GM12878 (cell line): ENCODE results near the gene KCNQ1. TPM values are rescaled to one million over a fixed set of nuclear protein-coding genes. Genes with fewer than 3 reads are reported as not detected.

Source experiments
- BRCA1 ChIP-seq: IDR thresholded peaks from 2 replicates; pipeline ENCODE4 v1.6.1; 2011; ENCODE audit warnings: low read depth, low read length, improper control_type of control experiment
- CREB1 ChIP-seq: IDR thresholded peaks from 2 replicates; pipeline ENCODE4 v1.6.1; 2012; ENCODE audit warnings: low read depth, mild to moderate bottlenecking, inconsistent platforms
- E2F8 ChIP-seq: fragments of 450-650 bp; IDR thresholded peaks from 2 replicates; pipeline ENCODE4 v1.6.1; 2018; ENCODE audit warnings: mild to moderate bottlenecking, low read depth, moderate library complexity; ENCODE audit not compliant: partially characterized antibody
- NFXL1 ChIP-seq: fragments of 450-650 bp; IDR thresholded peaks from 2 replicates; pipeline ENCODE4 v1.6.1; 2017; ENCODE audit warnings: antibody characterized with exemption, mild to moderate bottlenecking, borderline replicate concordance
- RAD21 ChIP-seq: IDR thresholded peaks from 2 replicates; pipeline ENCODE4 v1.6.1; 2011; ENCODE audit warnings: mild to moderate bottlenecking, low read depth, low read length, moderate library complexity; ENCODE audit not compliant: insufficient read depth
- RB1 ChIP-seq: fragments of 450-650 bp; formaldehyde crosslinking; IDR thresholded peaks from 2 replicates; pipeline ENCODE4 v1.6.1; 2017; ENCODE audit warnings: mild to moderate bottlenecking, borderline replicate concordance
- RELA ChIP-seq: fragments of 450-650 bp; IDR thresholded peaks from 2 replicates; pipeline ENCODE4 v1.8.0; 2014; ENCODE audit warnings: borderline replicate concordance; ENCODE audit not compliant: partially characterized antibody
- SMARCA5 ChIP-seq: fragments of 450-650 bp; IDR thresholded peaks from 2 replicates; pipeline ENCODE4 v1.6.1; 2017; ENCODE audit warnings: mild to moderate bottlenecking
- SMC3 ChIP-seq: IDR thresholded peaks from 2 replicates; pipeline ENCODE4 v1.6.1; 2011; ENCODE audit warnings: low read length, improper control_type of control experiment, borderline replicate concordance
- polyA plus RNA-seq, 11 experiments: library from polyadenylated mRNA; depleted of rRNA in 4 of 11; unstranded in 6 of 11; stranded (reverse) in 5 of 11; fragments of >200 nt; fragmentation: Nextera tagmentation in 4 of 11; fragmentation: Illumina TruSeq in 1 of 11; extraction: Ambion mirVana in 4 of 11; extraction: Trizol in 1 of 11; gene quantifications; 1 replicate in 1 of 11; 2 replicates in 10 of 11; pipeline versions ENCODE4 v1.2.1 to v1.2.3, GENCODE V29; 2011 to 2016; ENCODE audit warnings: inconsistent platforms in 2 of 11, missing spikeins in 2 of 11, low read depth in 1 of 11
- total RNA-seq, 4 experiments: library from RNA; depleted of rRNA in 3 of 4; stranded (reverse); fragments of >200 nt in 3 of 4; fragmentation: Illumina TruSeq in 1 of 4; extraction: Trizol in 1 of 4; gene quantifications; 2 replicates each; pipeline versions ENCODE4 v1.2.1 to v1.2.3, GENCODE V29; 2013 to 2021
- TF ChIP-seq, protein P1 (sequence below): fragments of 450-650 bp; formaldehyde crosslinking; IDR thresholded peaks from 2 replicates; pipeline ENCODE4 v1.5.0; 2022; ENCODE audit warnings: mild to moderate bottlenecking, missing genetic modification characterization
- TF ChIP-seq, protein P2 (sequence below): fragments of 450-650 bp; IDR thresholded peaks from 2 replicates; pipeline ENCODE4 v1.6.1; 2017; ENCODE audit warnings: mild to moderate bottlenecking, moderate library complexity

KCNQ1 gene
- total and polyA plus RNA-seq, 10 of the 15 experiments (the other 5 are each of a cell fraction or from before 2014, with no cell fraction given) = 0.03 to 0.15 (median 0.12) TPM; not detected in 7

DNA sequence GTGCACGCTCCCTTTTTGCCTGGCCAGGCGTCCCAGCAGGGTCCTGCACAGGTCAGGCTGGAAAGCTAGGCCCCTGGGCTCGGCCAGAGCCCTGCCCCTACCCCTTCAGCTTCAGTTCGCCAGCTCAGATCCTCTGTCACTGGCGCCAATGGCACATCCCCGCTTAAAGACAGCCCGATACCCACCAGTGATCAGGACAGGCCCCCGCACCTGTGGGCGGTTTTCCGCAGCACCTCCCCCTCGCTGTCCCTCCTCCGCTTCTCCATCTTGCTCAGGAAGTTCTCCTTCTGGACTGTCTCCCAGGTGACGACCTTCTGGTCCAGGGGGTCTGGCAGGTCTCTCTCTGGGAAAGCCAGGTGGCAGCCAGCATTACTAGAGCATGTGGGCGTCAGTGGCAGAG, 38.4 kb upstream of the KCNQ1 start (continued):
- TF ChIP-seq SMC3 (no peak), CREB1 (no peak), E2F8 (no peak), RELA (no peak), RB1 (no peak), BRCA1 (no peak), SMARCA5 (no peak), NFXL1 (no peak), RAD21 (no peak)
- TF ChIP-seq, protein P1, sequence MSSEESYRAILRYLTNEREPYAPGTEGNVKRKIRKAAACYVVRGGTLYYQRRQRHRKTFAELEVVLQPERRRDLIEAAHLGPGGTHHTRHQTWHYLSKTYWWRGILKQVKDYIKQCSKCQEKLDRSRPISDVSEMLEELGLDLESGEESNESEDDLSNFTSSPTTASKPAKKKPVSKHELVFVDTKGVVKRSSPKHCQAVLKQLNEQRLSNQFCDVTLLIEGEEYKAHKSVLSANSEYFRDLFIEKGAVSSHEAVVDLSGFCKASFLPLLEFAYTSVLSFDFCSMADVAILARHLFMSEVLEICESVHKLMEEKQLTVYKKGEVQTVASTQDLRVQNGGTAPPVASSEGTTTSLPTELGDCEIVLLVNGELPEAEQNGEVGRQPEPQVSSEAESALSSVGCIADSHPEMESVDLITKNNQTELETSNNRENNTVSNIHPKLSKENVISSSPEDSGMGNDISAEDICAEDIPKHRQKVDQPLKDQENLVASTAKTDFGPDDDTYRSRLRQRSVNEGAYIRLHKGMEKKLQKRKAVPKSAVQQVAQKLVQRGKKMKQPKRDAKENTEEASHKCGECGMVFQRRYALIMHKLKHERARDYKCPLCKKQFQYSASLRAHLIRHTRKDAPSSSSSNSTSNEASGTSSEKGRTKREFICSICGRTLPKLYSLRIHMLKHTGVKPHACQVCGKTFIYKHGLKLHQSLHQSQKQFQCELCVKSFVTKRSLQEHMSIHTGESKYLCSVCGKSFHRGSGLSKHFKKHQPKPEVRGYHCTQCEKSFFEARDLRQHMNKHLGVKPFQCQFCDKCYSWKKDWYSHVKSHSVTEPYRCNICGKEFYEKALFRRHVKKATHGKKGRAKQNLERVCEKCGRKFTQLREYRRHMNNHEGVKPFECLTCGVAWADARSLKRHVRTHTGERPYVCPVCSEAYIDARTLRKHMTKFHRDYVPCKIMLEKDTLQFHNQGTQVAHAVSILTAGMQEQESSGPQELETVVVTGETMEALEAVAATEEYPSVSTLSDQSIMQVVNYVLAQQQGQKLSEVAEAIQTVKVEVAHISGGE (CRISPR knock-in tag) = no peak
- TF ChIP-seq, protein P2, sequence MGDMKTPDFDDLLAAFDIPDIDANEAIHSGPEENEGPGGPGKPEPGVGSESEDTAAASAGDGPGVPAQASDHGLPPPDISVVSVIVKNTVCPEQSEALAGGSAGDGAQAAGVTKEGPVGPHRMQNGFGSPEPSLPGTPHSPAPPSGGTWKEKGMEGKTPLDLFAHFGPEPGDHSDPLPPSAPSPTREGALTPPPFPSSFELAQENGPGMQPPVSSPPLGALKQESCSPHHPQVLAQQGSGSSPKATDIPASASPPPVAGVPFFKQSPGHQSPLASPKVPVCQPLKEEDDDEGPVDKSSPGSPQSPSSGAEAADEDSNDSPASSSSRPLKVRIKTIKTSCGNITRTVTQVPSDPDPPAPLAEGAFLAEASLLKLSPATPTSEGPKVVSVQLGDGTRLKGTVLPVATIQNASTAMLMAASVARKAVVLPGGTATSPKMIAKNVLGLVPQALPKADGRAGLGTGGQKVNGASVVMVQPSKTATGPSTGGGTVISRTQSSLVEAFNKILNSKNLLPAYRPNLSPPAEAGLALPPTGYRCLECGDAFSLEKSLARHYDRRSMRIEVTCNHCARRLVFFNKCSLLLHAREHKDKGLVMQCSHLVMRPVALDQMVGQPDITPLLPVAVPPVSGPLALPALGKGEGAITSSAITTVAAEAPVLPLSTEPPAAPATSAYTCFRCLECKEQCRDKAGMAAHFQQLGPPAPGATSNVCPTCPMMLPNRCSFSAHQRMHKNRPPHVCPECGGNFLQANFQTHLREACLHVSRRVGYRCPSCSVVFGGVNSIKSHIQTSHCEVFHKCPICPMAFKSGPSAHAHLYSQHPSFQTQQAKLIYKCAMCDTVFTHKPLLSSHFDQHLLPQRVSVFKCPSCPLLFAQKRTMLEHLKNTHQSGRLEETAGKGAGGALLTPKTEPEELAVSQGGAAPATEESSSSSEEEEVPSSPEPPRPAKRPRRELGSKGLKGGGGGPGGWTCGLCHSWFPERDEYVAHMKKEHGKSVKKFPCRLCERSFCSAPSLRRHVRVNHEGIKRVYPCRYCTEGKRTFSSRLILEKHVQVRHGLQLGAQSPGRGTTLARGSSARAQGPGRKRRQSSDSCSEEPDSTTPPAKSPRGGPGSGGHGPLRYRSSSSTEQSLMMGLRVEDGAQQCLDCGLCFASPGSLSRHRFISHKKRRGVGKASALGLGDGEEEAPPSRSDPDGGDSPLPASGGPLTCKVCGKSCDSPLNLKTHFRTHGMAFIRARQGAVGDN = no peak
